Breast epithelium (tissue), 3 donors: Measurements from ENCODE around the gene PRPSAP1.

ENCODE experiments used
- POLR2A ChIP-seq: fragments of 450-650 bp; IDR thresholded peaks from one replicate; pipeline ENCODE4 v1.6.1; 2016; ENCODE audit warnings: antibody characterized with exemption, mild to moderate bottlenecking, moderate library complexity
- POLR2AphosphoS5 ChIP-seq, 3 donors: sonication (generic); formaldehyde crosslinking; IDR thresholded peaks; one replicate each; pipeline ENCODE4 v1.6.1; 2017; ENCODE audit warnings: antibody characterized with exemption in 3 of 3

- no peak for TF ChIP-seq POLR2A
- no peak for TF ChIP-seq POLR2AphosphoS5 (IDR thresholded peaks at IDR 0.05)
Measured at GRCh38 chr17:76365256-76365903, 11.7 kb upstream of the PRPSAP1 start.
